Measurements from ENCODE around the gene MZB1.
"Not testable (repeated sequence)": the region's sequence is repeated elsewhere in the genome, so short reads cannot be mapped to it uniquely, and the experiment has no call there.

MZB1 gene

GRCh38 chr5:139369181-139369580 lies 20.5 kb downstream of the MZB1 start:
- Histone ChIP-seq H2AFZ (ENCODE audit: low read depth, low read length) (no peak overlapping the region), H3K4me1 (ENCODE audit: insufficient read depth, low read length) (no peaks in the 10 kb centered on the region), H3K4me3 (ENCODE audit: low read length) (no peak overlapping the region), H3K9me3 (ENCODE audit: low read length) (no peaks in the 10 kb centered on the region), H3K27me3 (ENCODE audit: insufficient read depth, low read length) (no peaks in the 10 kb centered on the region), H3K36me3 (ENCODE audit: insufficient read depth, low read length) (peaks cover 70% of the 10 kb centered on the region)

- Histone ChIP-seq H3K27me3 (ENCODE audit: insufficient read depth, low read length) (no peaks in the 10 kb centered on the region), H3K4me1 (ENCODE audit: insufficient read depth, low read length) (no peaks in the 10 kb centered on the region), H3K4me3 (ENCODE audit: low read length) (no peak overlapping the region), H2AFZ (ENCODE audit: low read depth, low read length) (no peak overlapping the region), H3K9me3 (ENCODE audit: low read length) (no peaks in the 10 kb centered on the region), H3K36me3 (ENCODE audit: insufficient read depth, low read length) (peaks cover 72% of the 10 kb centered on the region)
These were observed 21.1 kb downstream of the MZB1 start for GRCh38 chr5:139368613-139369012.

GRCh38 chr5:139364466-139364865 lies 25.2 kb downstream of the MZB1 start:
- peaks cover 60% of the 10 kb centered on the region for H3K36me3 ChIP-seq (ENCODE audit: insufficient read depth, low read length)
- no peaks in the 10 kb centered on the region for H3K9me3 ChIP-seq (ENCODE audit: low read length)
- no peak overlapping the region for H2AFZ ChIP-seq (ENCODE audit: low read depth, low read length)
- H3K4me3 ChIP-seq (ENCODE audit: low read length): no peak overlapping the region
- no peaks in the 10 kb centered on the region for H3K27me3 ChIP-seq (ENCODE audit: insufficient read depth, low read length)
- no peaks in the 10 kb centered on the region for H3K4me1 ChIP-seq (ENCODE audit: insufficient read depth, low read length)

GRCh38 chr5:139363937-139364336 lies 25.8 kb downstream of the MZB1 start:
- Histone ChIP-seq H3K4me1 (ENCODE audit: insufficient read depth, low read length) (no peaks in the 10 kb centered on the region), H3K4me3 (ENCODE audit: low read length) (no peak overlapping the region), H3K9me3 (ENCODE audit: low read length) (no peaks in the 10 kb centered on the region), H3K36me3 (ENCODE audit: insufficient read depth, low read length) (peaks cover 55% of the 10 kb centered on the region), H2AFZ (ENCODE audit: low read depth, low read length) (no peak overlapping the region), H3K27me3 (ENCODE audit: insufficient read depth, low read length) (no peaks in the 10 kb centered on the region)

GRCh38 chr5:139361835-139362429 lies 27.8 kb downstream of the MZB1 start:
- Histone ChIP-seq H3K36me3 (ENCODE audit: insufficient read depth, low read length) (peaks cover 54% of the 10 kb centered on the region), H3K9me3 (ENCODE audit: low read length) (no peaks in the 10 kb centered on the region), H2AFZ (ENCODE audit: low read depth, low read length) (no peak overlapping the region), H3K4me1 (ENCODE audit: insufficient read depth, low read length) (no peaks in the 10 kb centered on the region), H3K27me3 (ENCODE audit: insufficient read depth, low read length) (no peaks in the 10 kb centered on the region), H3K4me3 (ENCODE audit: low read length) (no peak overlapping the region)

- Histone ChIP-seq H3K27me3 (ENCODE audit: insufficient read depth, low read length) (no peaks in the 10 kb centered on the region), H3K36me3 (ENCODE audit: insufficient read depth, low read length) (peaks cover 40% of the 10 kb centered on the region), H3K4me3 (ENCODE audit: low read length) (no peak overlapping the region), H3K4me1 (ENCODE audit: insufficient read depth, low read length) (no peaks in the 10 kb centered on the region), H3K9me3 (ENCODE audit: low read length) (no peaks in the 10 kb centered on the region), H2AFZ (ENCODE audit: low read depth, low read length) (no peak overlapping the region)
These were observed 29.3 kb downstream of the MZB1 start for GRCh38 chr5:139360384-139360783.

GRCh38 chr5:139358064-139358463 lies 31.6 kb downstream of the MZB1 start:
- H3K4me1 ChIP-seq (ENCODE audit: insufficient read depth, low read length): no peaks in the 10 kb centered on the region
- peaks cover 33% of the 10 kb centered on the region for H3K36me3 ChIP-seq (ENCODE audit: insufficient read depth, low read length)
- peaks cover 6% of the 10 kb centered on the region for H3K9me3 ChIP-seq (ENCODE audit: low read length)
- no peaks in the 10 kb centered on the region for H3K27me3 ChIP-seq (ENCODE audit: insufficient read depth, low read length)
- H2AFZ ChIP-seq (ENCODE audit: low read depth, low read length): no peak overlapping the region
- H3K4me3 ChIP-seq (ENCODE audit: low read length): no peak overlapping the region

GRCh38 chr5:139355900-139356299 lies 33.8 kb downstream of the MZB1 start:
- not testable (repeated sequence) for H2AFZ ChIP-seq (ENCODE audit: low read depth, low read length); H3K4me3 ChIP-seq (ENCODE audit: low read length); H3K9me3 ChIP-seq (ENCODE audit: low read length); H3K27me3 ChIP-seq (ENCODE audit: insufficient read depth, low read length); H3K4me1 ChIP-seq (ENCODE audit: insufficient read depth, low read length)
- H3K36me3 ChIP-seq (ENCODE audit: insufficient read depth, low read length): peaks cover 37% of the 10 kb centered on the region

GRCh38 chr5:139354186-139354585 lies 35.5 kb downstream of the MZB1 start:
- Histone ChIP-seq H3K27me3 (ENCODE audit: insufficient read depth, low read length) (no peaks in the 10 kb centered on the region), H3K36me3 (ENCODE audit: insufficient read depth, low read length) (peaks cover 32% of the 10 kb centered on the region), H3K9me3 (ENCODE audit: low read length) (peaks cover 7% of the 10 kb centered on the region), H3K4me1 (ENCODE audit: insufficient read depth, low read length) (no peaks in the 10 kb centered on the region), H3K4me3 (ENCODE audit: low read length) (no peak overlapping the region), H2AFZ (ENCODE audit: low read depth, low read length) (no peak overlapping the region)

GRCh38 chr5:139347863-139348262 lies 41.9 kb downstream of the MZB1 start:
- not testable (repeated sequence) for H3K4me3 ChIP-seq (ENCODE audit: low read length); H2AFZ ChIP-seq (ENCODE audit: low read depth, low read length); H3K27me3 ChIP-seq (ENCODE audit: insufficient read depth, low read length); H3K9me3 ChIP-seq (ENCODE audit: low read length)
- Histone ChIP-seq H3K4me1 (ENCODE audit: insufficient read depth, low read length) (peaks cover 15% of the 10 kb centered on the region), H3K36me3 (ENCODE audit: insufficient read depth, low read length) (peaks cover 22% of the 10 kb centered on the region)

- H3K4me3 ChIP-seq (ENCODE audit: low read length); H2AFZ ChIP-seq (ENCODE audit: low read depth, low read length); H3K9me3 ChIP-seq (ENCODE audit: low read length); H3K27me3 ChIP-seq (ENCODE audit: insufficient read depth, low read length): not testable (repeated sequence)
- Histone ChIP-seq H3K4me1 (ENCODE audit: insufficient read depth, low read length) (peaks cover 22% of the 10 kb centered on the region), H3K36me3 (ENCODE audit: insufficient read depth, low read length) (peaks cover 16% of the 10 kb centered on the region)
These were observed 44.3 kb downstream of the MZB1 start for GRCh38 chr5:139345442-139345841.

GRCh38 chr5:139344177-139344576 lies 45.5 kb downstream of the MZB1 start:
- H3K36me3 ChIP-seq (ENCODE audit: insufficient read depth, low read length): peaks cover 16% of the 10 kb centered on the region
- H2AFZ ChIP-seq (ENCODE audit: low read depth, low read length): no peak overlapping the region
- peaks cover 22% of the 10 kb centered on the region for H3K4me1 ChIP-seq (ENCODE audit: insufficient read depth, low read length)
- peaks cover 2% of the 10 kb centered on the region for H3K9me3 ChIP-seq (ENCODE audit: low read length)
- no peaks in the 10 kb centered on the region for H3K27me3 ChIP-seq (ENCODE audit: insufficient read depth, low read length)
- no peak overlapping the region for H3K4me3 ChIP-seq (ENCODE audit: low read length)

GRCh38 chr5:139343476-139343875 lies 46.2 kb downstream of the MZB1 start:
- peaks cover 22% of the 10 kb centered on the region for H3K4me1 ChIP-seq (ENCODE audit: insufficient read depth, low read length)
- H2AFZ ChIP-seq (ENCODE audit: low read depth, low read length): no peak overlapping the region
- H3K4me3 ChIP-seq (ENCODE audit: low read length): peak overlapping the region; percentile 86
- peaks cover 16% of the 10 kb centered on the region for H3K36me3 ChIP-seq (ENCODE audit: insufficient read depth, low read length)
- H3K27me3 ChIP-seq (ENCODE audit: insufficient read depth, low read length): no peaks in the 10 kb centered on the region
- peaks cover 2% of the 10 kb centered on the region for H3K9me3 ChIP-seq (ENCODE audit: low read length)

GRCh38 chr5:139342423-139342723 lies 47.3 kb downstream of the MZB1 start:
- H3K4me3 ChIP-seq (ENCODE audit: low read length): peak overlapping the region; percentile 86
- no peak overlapping the region for H2AFZ ChIP-seq (ENCODE audit: low read depth, low read length)
- peaks cover 2% of the 10 kb centered on the region for H3K9me3 ChIP-seq (ENCODE audit: low read length)
- peaks cover 16% of the 10 kb centered on the region for H3K36me3 ChIP-seq (ENCODE audit: insufficient read depth, low read length)
- peaks cover 22% of the 10 kb centered on the region for H3K4me1 ChIP-seq (ENCODE audit: insufficient read depth, low read length)
- H3K27me3 ChIP-seq (ENCODE audit: insufficient read depth, low read length): no peaks in the 10 kb centered on the region
